ENCODE data around the gene SIK3. TPM values are rescaled to one million over a fixed set of nuclear protein-coding genes. Genes with fewer than 3 reads are reported as not detected.

SIK3 gene
- total RNA-seq, 2 experiments from 2014 or later: 81.4 to 86.1 TPM

GRCh38 chr11:116837231-116838091 is 260.8 kb downstream of the SIK3 start, which contains the start of gene APOA1:
Gene APOA1, minus strand, starts transcription at chr11:116837622. Its CDS starts 235 bp downstream, at chr11:116837387.
- Histone ChIP-seq H3K4me1 (ENCODE audit: insufficient read depth, low read length) (peaks cover 18% of the 10 kb centered on the region), H3K27me3 (ENCODE audit: control insufficient read depth in 1 of 2, insufficient read depth in 2 of 2, low read length in 2 of 2) (no peaks in the 10 kb centered on the region), H3K9me3 (ENCODE audit: control insufficient read depth in 1 of 2, insufficient read depth in 1 of 2, low read length in 2 of 2) (no peaks in the 10 kb centered on the region), H3K4me3 (ENCODE audit: low read length) (no peak within 1 kb of the TSS), H3K36me3 (ENCODE audit: insufficient read depth, low read length) (no peaks in the 10 kb centered on the region), H3K27ac (ENCODE audit: low read depth in 1 of 2, low read length in 2 of 2) (no peak within 1 kb of the TSS)
- H3K4me1 Mint-ChIP-seq (ENCODE audit: low read depth): peaks cover 12% of the 10 kb centered on the region
- CTCF ChIA-PET: interaction anchor here (0.6 kb wide), 1 partner anchor 290 kb away, joined by 4 read pairs; no protein-coding TSS in a partner anchor
- no peaks in the 10 kb centered on the region for H3K9me3 Mint-ChIP-seq
- ATAC-seq (ENCODE audit: poor library complexity): no peak
- H3K27me3 Mint-ChIP-seq: no peaks in the 10 kb centered on the region
- no peak for DNase-seq
- H3K36me3 Mint-ChIP-seq (ENCODE audit: low read depth): no peaks in the 10 kb centered on the region
- POLR2A ChIA-PET: interaction anchor here (0.7 to 2.8 kb wide), 2 partner anchors 15 to 154 kb away, joined by 3 to 76 read pairs; no protein-coding TSS in a partner anchor
- H3K4me3 Mint-ChIP-seq: no peak within 1 kb of the TSS
- intact Hi-C loops (cut with DNase I, micrococcal nuclease): loop anchor here in 1 of 2 experiments (2.0 to 5.0 kb wide), 2 partner anchors 13 to 105 kb away; no protein-coding TSS in a partner anchor
- no peak within 1 kb of the TSS for H3K27ac Mint-ChIP-seq
- TF ChIP-seq CTCF (IDR thresholded peaks at IDR 0.05): no peak

- no peak overlapping the region for H3K27ac Mint-ChIP-seq
- no peak overlapping the region for H3K4me3 Mint-ChIP-seq
- no peak overlapping the region for H3K27ac ChIP-seq (ENCODE audit: low read depth in 1 of 2, low read length in 2 of 2)
- TF ChIP-seq CTCF (IDR thresholded peaks at IDR 0.05): no peak
- H3K27me3 ChIP-seq (ENCODE audit: control insufficient read depth in 1 of 2, insufficient read depth in 2 of 2, low read length in 2 of 2): no peaks in the 10 kb centered on the region
- no peaks in the 10 kb centered on the region for H3K36me3 ChIP-seq (ENCODE audit: insufficient read depth, low read length)
- DNase-seq: no peak
- peaks cover 12% of the 10 kb centered on the region for H3K4me1 Mint-ChIP-seq (ENCODE audit: low read depth)
- no peak for ATAC-seq (ENCODE audit: poor library complexity)
- no peak overlapping the region for H3K4me3 ChIP-seq (ENCODE audit: low read length)
- ChIA-PET POLR2A (interaction anchor here (1.3 to 2.8 kb wide), 8 partner anchors 16 to 342 kb away, joined by 4 to 76 read pairs (median 11); partner anchors contain the start of genes APOA5, BUD13, PAFAH1B2 and SIDT2), CTCF (interaction anchor here (0.8 to 1.6 kb wide), 10 partner anchors 14 to 280 kb away, joined by 3 to 11 read pairs (median 6); partner anchors contain the start of genes APOA4, APOA5 and ZPR1)
- H3K4me1 ChIP-seq (ENCODE audit: insufficient read depth, low read length): peaks cover 18% of the 10 kb centered on the region
- H3K27me3 Mint-ChIP-seq: no peaks in the 10 kb centered on the region
- no peaks in the 10 kb centered on the region for H3K9me3 Mint-ChIP-seq
- intact Hi-C loops (cut with DNase I, micrococcal nuclease): loop anchor here (1.0 to 5.0 kb wide), 3 partner anchors 14 to 104 kb away; partner anchors contain the start of gene APOA5 (in 2 of the 2)
- no peaks in the 10 kb centered on the region for H3K9me3 ChIP-seq (ENCODE audit: control insufficient read depth in 1 of 2, insufficient read depth in 1 of 2, low read length in 2 of 2)
- no peaks in the 10 kb centered on the region for H3K36me3 Mint-ChIP-seq (ENCODE audit: low read depth)
These were observed 261.6 kb downstream of the SIK3 start for GRCh38 chr11:116836632-116836991.

GRCh38 chr11:116835791-116836631 is 262.2 kb downstream of the SIK3 start:
- DNase-seq (peak; percentile 69 to 92 (median 78)), ATAC-seq (ENCODE audit: poor library complexity) (peak; percentile 97)
- ChIA-PET CTCF (interaction anchor here (0.6 to 1.6 kb wide), 16 partner anchors 14 to 390 kb away, joined by 3 to 11 read pairs (median 4); partner anchors contain the start of genes APOA4, APOA5 and ZPR1), POLR2A (interaction anchor here (0.6 to 2.8 kb wide), 19 partner anchors 9 to 400 kb away, joined by 3 to 76 read pairs (median 4); partner anchors contain the start of genes APOA5, BUD13, PAFAH1B2 and PCSK7)
- TF ChIP-seq CTCF (IDR thresholded peaks at IDR 0.05): peak; percentile 70
- peak overlapping the region; percentile 58 for H3K27ac Mint-ChIP-seq
- peak overlapping the region; percentile 63 for H3K4me3 ChIP-seq (ENCODE audit: low read length)
- no peaks in the 10 kb centered on the region for H3K36me3 Mint-ChIP-seq (ENCODE audit: low read depth)
- H3K36me3 ChIP-seq (ENCODE audit: insufficient read depth, low read length): no peaks in the 10 kb centered on the region
- H3K27me3 Mint-ChIP-seq: no peaks in the 10 kb centered on the region
- H3K27me3 ChIP-seq (ENCODE audit: control insufficient read depth in 1 of 2, insufficient read depth in 2 of 2, low read length in 2 of 2): no peaks in the 10 kb centered on the region
- H3K4me1 Mint-ChIP-seq (ENCODE audit: low read depth): peaks cover 12% of the 10 kb centered on the region
- no peaks in the 10 kb centered on the region for H3K9me3 Mint-ChIP-seq
- no peaks in the 10 kb centered on the region for H3K9me3 ChIP-seq (ENCODE audit: control insufficient read depth in 1 of 2, insufficient read depth in 1 of 2, low read length in 2 of 2)
- H3K4me3 Mint-ChIP-seq: peak overlapping the region; percentile 84
- peaks cover 18% of the 10 kb centered on the region for H3K4me1 ChIP-seq (ENCODE audit: insufficient read depth, low read length)
- intact Hi-C loops (cut with DNase I, micrococcal nuclease): loop anchor here (1.0 to 5.0 kb wide), 3 partner anchors 15 to 104 kb away; partner anchors contain the start of gene APOA5 (in 2 of the 2)
- H3K27ac ChIP-seq (ENCODE audit: low read depth in 1 of 2, low read length in 2 of 2): no peak overlapping the region

Data from CD4-positive, alpha-beta T cell (primary cell).